Heart right ventricle (tissue), 16 donors: Measurements from ENCODE around the gene MEX3B. TPM values are rescaled to one million over a fixed set of nuclear protein-coding genes. Genes with fewer than 3 reads are reported as not detected.

ENCODE experiments used
- ATAC-seq, 8 donors: fragments of 200-7000 bp; cut with Tn5 transposase; one replicate each; pipeline ENCODE4 v1.9.1; 2020; ENCODE audit warnings: mild to moderate bottlenecking in 8 of 8, moderate library complexity in 8 of 8, moderate number of reproducible peaks in 1 of 8
- DNase-seq, 2 donors: peaks; one replicate each; pipeline ENCODE4 v3.0.0-alpha.2; 2020
- H3K27ac ChIP-seq, 10 donors: fragments of 200-600 bp; sonication (generic) in 2 of 10; one replicate each; pipeline versions ENCODE4 v1.5.0 to v1.8.0; 2020 to 2022; ENCODE audit warnings: mild to moderate bottlenecking in 3 of 10
- H3K27me3 ChIP-seq, 7 donors: fragments of 200-600 bp; one replicate each; pipeline ENCODE4 v1.8.0; 2021 to 2022; ENCODE audit warnings: mild to moderate bottlenecking in 2 of 7
- H3K36me3 ChIP-seq, 9 donors: fragments of 200-600 bp; sonication (generic) in 1 of 9; one replicate each; pipeline versions ENCODE4 v1.5.0 to v1.8.0; 2020 to 2022; ENCODE audit warnings: mild to moderate bottlenecking in 2 of 9
- H3K4me1 ChIP-seq, 9 donors: fragments of 200-600 bp; sonication (generic) in 1 of 9; one replicate each; pipeline versions ENCODE4 v1.5.0 to v1.8.0; 2020 to 2022; ENCODE audit warnings: mild to moderate bottlenecking in 4 of 9
- H3K4me3 ChIP-seq, 10 donors: fragments of 200-600 bp; sonication (generic) in 2 of 10; one replicate each; pipeline versions ENCODE4 v1.5.0 to v1.8.0; 2020 to 2022; ENCODE audit warnings: mild to moderate bottlenecking in 7 of 10, moderate library complexity in 2 of 10
- H3K9me3 ChIP-seq, 11 donors: fragments of 200-600 bp in 10 of 11; sonication (generic) in 2 of 11; one replicate each; pipeline versions ENCODE4 v1.5.0 to v1.8.0; 2013 to 2022; ENCODE audit warnings: mild to moderate bottlenecking in 2 of 11, control low read depth in 1 of 11, moderate library complexity in 1 of 11
- CTCF ChIP-seq, 9 donors: fragments of 200-600 bp; sonication (generic) in 2 of 9; IDR thresholded peaks; one replicate each; pipeline versions ENCODE4 v1.5.0 to v1.8.0; 2021 to 2022; ENCODE audit warnings: antibody characterized with exemption in 9 of 9, mild to moderate bottlenecking in 5 of 9, moderate library complexity in 1 of 9
- WGBS, 2 donors: extraction: QIAGEN DNeasy Blood & Tissue Kit; methylation state at CpG; one replicate each; pipeline ENCODE4 v1.1.7; 2013; ENCODE audit warnings: inconsistent platforms in 1 of 2; 5-methylcytosine and 5-hydroxymethylcytosine counted together
- intact Hi-C, 10 donors: fragments of 100-400 bp; cut with DNase I; formaldehyde crosslinking; loops; one replicate each; pipeline versions ENCODE4 v1.11.1 to v1.14.2; 2022
- polyA plus RNA-seq, 2 donors: library from polyadenylated mRNA; stranded (reverse); fragments of 200-250 nt; gene quantifications; one replicate each; pipeline ENCODE4 v1.2.3, GENCODE V29; 2013
- total RNA-seq, 10 donors: library from RNA; stranded (reverse); fragmentation: NEBNext Ultra II Directional in 3 of 10; extraction: Animal tissue kit (Norgen Biotek cat#: 25700) in 3 of 10; gene quantifications; one replicate each; pipeline versions ENCODE4 v1.2.1 to v1.2.4, GENCODE V29; 2021 to 2023
- donor health status: Arrhythmogenic right ventricular cardiomyopathy.
- donor health status: ischemic (EF 13 %, LVEDD 7.1; RV severe dilation, severe dysfunction).
- donor health status: healthy with polysubstance abuse.
- donor health status: DM: no; HTN: yes; CAD: no.
- donor health status: DM: no; HTN: no; CAD: no.
- donor health status: ischemic (EF 25% LVEDD 6.9; RV normal size, moderate dysfunction).
- donor health status: ischemic (EF 25% LVEDD 5.7; RV mildly dilated, moderate dysfunction).
- donor health status: healthy.
- donor health status: DM: yes; HTN: yes; CAD: no.
- donor health status: Ischemic cardiomyopathy.
- donor health status: ischemic (EF 35%, LVEDD 5.7; RV mildly dilated, moderate dysfunction).
- donor health status: nonischemic (EF 11% LVEDD 7.7; RV severe dilation, severe dysfunction).
- donor health status: DM: yes; HTN: yes; CAD: no.
- donor health status: PGD.
- donor health status: ischemic (EF 29% LVEDD 5.4; RV normal size, mild dysfunction).
- donor health status: nonischemic (EF 23%, LVEDD 6.1; RV moderate dilation, normal function).

Gene MEX3B
- total and polyA plus RNA-seq, 12 donors: 1.3 to 5.0 (median 2.8) TPM

- H3K4me3 ChIP-seq: no peak overlapping the region
- H3K36me3 ChIP-seq: no peaks in the 10 kb centered on the region
- no peak for DNase-seq
- TF ChIP-seq CTCF (IDR thresholded peaks at IDR 0.05): no peak
- H3K4me1 ChIP-seq: no peaks in the 10 kb centered on the region
- no peak overlapping the region for H3K27ac ChIP-seq
- peaks cover 0 to 21% (median 9%) of the 10 kb centered on the region in 7 donors for H3K27me3 ChIP-seq
- 84 to 92% methylated on average over 1 of the region's 1 CpG for WGBS, 2 donors
- intact Hi-C loops: no loop called here
- H3K9me3 ChIP-seq: no peaks in the 10 kb centered on the region
- ATAC-seq: no peak
Observed at GRCh38 chr15:82074610-82075009, 28.8 kb upstream of the MEX3B start.

DNA sequence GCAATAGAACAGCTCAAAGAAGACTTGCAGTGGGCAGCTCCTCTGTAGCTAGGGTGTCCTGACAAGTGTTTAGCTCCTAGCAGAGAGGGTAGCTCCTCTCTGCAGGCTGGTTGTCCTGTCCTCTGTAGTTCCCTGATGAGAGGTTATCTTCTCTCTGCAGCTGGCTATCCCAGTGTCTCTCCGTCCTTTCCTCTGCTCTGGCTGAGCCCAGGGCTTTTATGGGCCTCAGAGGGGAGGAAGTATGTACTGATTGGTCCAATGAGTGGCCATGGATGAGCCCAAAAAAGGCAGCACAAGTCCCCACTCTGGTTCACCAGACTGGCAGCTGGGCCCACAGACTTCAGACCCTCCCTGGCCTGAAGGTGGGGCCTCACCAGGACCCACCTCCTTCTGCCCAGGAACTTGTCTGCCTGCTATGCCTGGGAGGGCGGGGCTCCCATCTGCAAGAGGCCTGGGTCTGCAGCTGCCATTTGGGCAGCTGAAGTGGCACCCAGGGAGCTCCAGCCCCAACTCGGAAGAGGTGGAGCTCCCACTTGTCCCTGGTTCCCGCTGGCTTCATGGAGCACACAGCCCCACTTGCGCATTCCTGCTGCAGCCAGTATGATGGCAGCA, 27.2 kb upstream of the MEX3B start:
- Histone ChIP-seq H3K4me1 (no peaks in the 10 kb centered on the region), H3K27me3 (peaks cover 0 to 16% (median 5%) of the 10 kb centered on the region in 7 donors), H3K27ac (no peak overlapping the region), H3K9me3 (no peaks in the 10 kb centered on the region), H3K36me3 (no peaks in the 10 kb centered on the region), H3K4me3 (no peak overlapping the region)
- intact Hi-C loops: no loop called here
- WGBS, 2 donors: 94 to 99% methylated on average over 5 of the region's 5 CpGs
- ATAC-seq (no peak), DNase-seq (no peak)
- TF ChIP-seq CTCF (IDR thresholded peaks at IDR 0.05): no peak

GRCh38 chr15:82066455-82066854, 20.6 kb upstream of the MEX3B start:
- H3K27me3 ChIP-seq: peaks cover 0 to 39% (median 24%) of the 10 kb centered on the region in 7 donors
- no peaks in the 10 kb centered on the region for H3K9me3 ChIP-seq
- intact Hi-C loops: no loop called here
- peaks cover 0 to 4% (median 0%) of the 10 kb centered on the region in 9 donors for H3K4me1 ChIP-seq
- TF ChIP-seq CTCF (IDR thresholded peaks at IDR 0.05): no peak
- H3K36me3 ChIP-seq: no peaks in the 10 kb centered on the region
- H3K27ac ChIP-seq: no peak overlapping the region
- ATAC-seq (no peak), DNase-seq (no peak)
- 87 to 91% methylated on average over 4 of the region's 4 CpGs for WGBS, 2 donors
- no peak overlapping the region for H3K4me3 ChIP-seq

GRCh38 chr15:82064824-82065223, 19.0 kb upstream of the MEX3B start:
- H3K9me3 ChIP-seq: no peaks in the 10 kb centered on the region
- no peak overlapping the region for H3K27ac ChIP-seq
- ATAC-seq (no peak), DNase-seq (no peak)
- H3K4me1 ChIP-seq: peaks cover 0 to 4% (median 0%) of the 10 kb centered on the region in 9 donors
- TF ChIP-seq CTCF (IDR thresholded peaks at IDR 0.05): no peak
- H3K27me3 ChIP-seq: peaks cover 0 to 54% (median 36%) of the 10 kb centered on the region in 7 donors
- no peaks in the 10 kb centered on the region for H3K36me3 ChIP-seq
- intact Hi-C loops: no loop called here
- no peak overlapping the region for H3K4me3 ChIP-seq
- 72 to 74% methylated on average over 5 of the region's 5 CpGs for WGBS, 2 donors
